Liver (tissue), 9 donors: ENCODE data around the gene NUP93. TPM values are rescaled to one million over a fixed set of nuclear protein-coding genes. Genes with fewer than 3 reads are reported as not detected.

ENCODE experiments used
- DNase-seq: peaks from one replicate; pipeline ENCODE4 v3.0.0-alpha.2; 2017; ENCODE audit warnings: low spot score
- H3K27ac ChIP-seq, 2 donors: one replicate each; pipeline ENCODE4 v1.7.0; 2013; ENCODE audit warnings: inconsistent platforms in 2 of 2, low read length in 2 of 2, control low read depth in 1 of 2, low read depth in 1 of 2, mild to moderate bottlenecking in 1 of 2
- H3K27me3 ChIP-seq, 4 donors: one replicate each; pipeline versions ENCODE4 v1.6.1 to v1.7.0; 2013; ENCODE audit warnings: low read length in 3 of 4, inconsistent platforms in 1 of 4, mild to moderate bottlenecking in 1 of 4, moderate library complexity in 1 of 4; ENCODE audit not compliant: control insufficient read depth in 4 of 4, insufficient read depth in 4 of 4
- H3K36me3 ChIP-seq, 4 donors: one replicate each; pipeline versions ENCODE4 v1.6.1 to v1.7.0; 2013; ENCODE audit warnings: low read length in 3 of 4, mild to moderate bottlenecking in 3 of 4, low read depth in 1 of 4, moderate library complexity in 1 of 4; ENCODE audit not compliant: control insufficient read depth in 4 of 4, insufficient read depth in 3 of 4
- H3K4me1 ChIP-seq, 4 donors: one replicate each; pipeline versions ENCODE4 v1.6.1 to v1.7.0; 2013; ENCODE audit warnings: low read length in 3 of 4, mild to moderate bottlenecking in 3 of 4, moderate library complexity in 1 of 4; ENCODE audit not compliant: control insufficient read depth in 4 of 4, insufficient read depth in 4 of 4
- H3K4me3 ChIP-seq, 3 donors: one replicate each; pipeline versions ENCODE4 v1.6.1 to v1.7.0; 2013; ENCODE audit warnings: low read length in 3 of 3, control low read depth in 1 of 3, low read depth in 1 of 3, mild to moderate bottlenecking in 1 of 3
- H3K9ac ChIP-seq, 2 donors: one replicate each; pipeline ENCODE4 v1.7.0; 2013; ENCODE audit warnings: low read length in 2 of 2, mild to moderate bottlenecking in 2 of 2, moderate library complexity in 2 of 2, control low read depth in 1 of 2, low read depth in 1 of 2
- H3K9me3 ChIP-seq, 4 donors: one replicate each; pipeline versions ENCODE4 v1.6.1 to v1.7.0; 2013; ENCODE audit warnings: low read length in 3 of 4; ENCODE audit not compliant: control insufficient read depth in 4 of 4
- ATF3 ChIP-seq: IDR thresholded peaks from 2 replicates; pipeline ENCODE4 v1.6.1; 2016; ENCODE audit warnings: antibody characterized with exemption
- EGR1 ChIP-seq, 2 donors: IDR thresholded peaks; 2 replicates each; pipeline ENCODE4 v1.6.1; 2016 to 2018; ENCODE audit warnings: antibody characterized with exemption in 2 of 2, low read depth in 2 of 2
- FOXA2 ChIP-seq: IDR thresholded peaks from 2 replicates; pipeline ENCODE4 v1.6.1; 2016; ENCODE audit warnings: antibody characterized with exemption
- GABPA ChIP-seq, 2 donors: IDR thresholded peaks in 1 of 2; conservative IDR thresholded peaks in 1 of 2; 2 replicates each; pipeline ENCODE4 v1.6.1; 2016; ENCODE audit warnings: antibody characterized with exemption in 2 of 2, mild to moderate bottlenecking in 1 of 2, moderate library complexity in 1 of 2
- HNF4G ChIP-seq: IDR thresholded peaks from 2 replicates; pipeline ENCODE4 v1.6.1; 2016; ENCODE audit warnings: antibody characterized with exemption
- JUND ChIP-seq, 2 donors: IDR thresholded peaks; 2 replicates each; pipeline ENCODE4 v1.6.1; 2016; ENCODE audit warnings: antibody characterized with exemption in 2 of 2
- MAX ChIP-seq: IDR thresholded peaks from 2 replicates; pipeline ENCODE4 v1.6.1; 2016; ENCODE audit warnings: antibody characterized with exemption
- REST ChIP-seq: IDR thresholded peaks from 2 replicates; pipeline ENCODE4 v1.6.1; 2016; ENCODE audit warnings: antibody characterized with exemption, mild to moderate bottlenecking
- RXRA ChIP-seq, 2 donors: IDR thresholded peaks; 2 replicates each; pipeline ENCODE4 v1.6.1; 2017 to 2018; ENCODE audit warnings: antibody characterized with exemption in 2 of 2, mild to moderate bottlenecking in 1 of 2
- YY1 ChIP-seq: IDR thresholded peaks from 2 replicates; pipeline ENCODE4 v1.6.1; 2016; ENCODE audit warnings: antibody characterized with exemption, mild to moderate bottlenecking
- ZBTB33 ChIP-seq: IDR thresholded peaks from 2 replicates; pipeline ENCODE4 v1.6.1; 2016; ENCODE audit warnings: antibody characterized with exemption
- WGBS: extraction: QIAGEN DNeasy Blood & Tissue Kit; methylation state at CpG from one replicate; pipeline ENCODE4 v1.1.7; 2013; 5-methylcytosine and 5-hydroxymethylcytosine counted together
- polyA plus RNA-seq, 2 donors: library from polyadenylated mRNA; stranded (reverse) in 1 of 2; unstranded in 1 of 2; fragments of 200-250 nt in 1 of 2; fragments of >200 nt in 1 of 2; fragmentation: Nextera tagmentation in 1 of 2; extraction: Ambion mirVana in 1 of 2; gene quantifications; one replicate each; pipeline versions ENCODE4 v1.2.1 to v1.2.3, GENCODE V29; 2013 to 2015
- total RNA-seq, 2 donors: library from RNA; depleted of rRNA; stranded (reverse); fragments of >200 nt; gene quantifications; one replicate each; pipeline ENCODE4 v1.2.3, GENCODE V29; 2014
- donor health status: healthy.
- donor health status: healthy.
- donor health status: healthy.
- donor health status: healthy.
- donor health status: healthy.

Gene NUP93
- total and polyA plus RNA-seq, 4 donors = 8.2 to 31.8 (median 9.8) TPM

- no peak for TF ChIP-seq REST
Observed at GRCh38 chr16:56861756-56862155, 131.8 kb downstream of the NUP93 start (continued).

GRCh38 chr16:56862776-56863175, 132.8 kb downstream of the NUP93 start:
- no peak for DNase-seq
- Histone ChIP-seq H3K4me1 (no peaks in the 10 kb centered on the region), H3K9me3 (no peaks in the 10 kb centered on the region), H3K27ac (no peak overlapping the region), H3K36me3 (no peaks in the 10 kb centered on the region), H3K4me3 (no peak overlapping the region), H3K27me3 (no peaks in the 10 kb centered on the region), H3K9ac (no peak overlapping the region)
- TF ChIP-seq REST = no peak
- TF ChIP-seq MAX = no peak
- TF ChIP-seq EGR1 (IDR thresholded peaks at IDR 0.05; ENCODE audit: low read depth in 2 of 2) = no peak
- TF ChIP-seq JUND (IDR thresholded peaks at IDR 0.05) = no peak
- no peak for TF ChIP-seq GABPA (IDR thresholded peaks at IDR 0.05 in 1 of 2, conservative IDR thresholded peaks at IDR 0.05 in 1 of 2)
- no peak for TF ChIP-seq ATF3
- TF ChIP-seq FOXA2 = no peak
- no peak for TF ChIP-seq ZBTB33
- TF ChIP-seq HNF4G = no peak
- TF ChIP-seq RXRA (IDR thresholded peaks at IDR 0.05) = no peak
- TF ChIP-seq YY1 = no peak
- WGBS = 85% methylated on average over 5 of the region's 5 CpGs
